GM12878 (cell line): Measurements from ENCODE around the gene TTLL4. TPM values are rescaled to one million over a fixed set of nuclear protein-coding genes. Genes with fewer than 3 reads are reported as not detected.

Experiments
- ATAC-seq: fragments of 200-7000 bp; cut with Tn5 transposase; 3 replicates; pipeline ENCODE4 v1.9.1; 2020; ENCODE audit warnings: mild to moderate bottlenecking, moderate library complexity
- BruUV-seq: library from RNA; stranded (reverse); fragments of 400-500 nt; replicated peaks from 2 replicates; lab custom pipeline; 2021; lab: Mats Ljungman, UMichigan
- CTCF ChIA-PET: fragments of 300-600 bp; sonication (Branson Sonifier 250); formaldehyde crosslinking; extraction: SDS; loops from one replicate; lab custom pipeline; 2021; ENCODE audit warnings: inconsistent platforms; lab: Yijun Ruan, JAX
- POLR2A ChIA-PET: fragments of 350-600 bp; formaldehyde crosslinking; extraction: SDS; loops from one replicate; lab custom pipeline; 2021; ENCODE audit warnings: inconsistent platforms; lab: Charles Lee
- RAD21 ChIA-PET: fragments of 300-600 bp; sonication (Branson Sonifier 250); formaldehyde crosslinking; loops from one replicate; lab custom pipeline; 2023; ENCODE audit warnings: antibody characterized with exemption; ENCODE audit not compliant: unreplicated experiment; lab: Charles Lee
- SMC1A ChIA-PET: fragments of 300-600 bp; sonication (Branson Sonifier 250); formaldehyde crosslinking; loops from one replicate; lab custom pipeline; 2023; ENCODE audit not compliant: unreplicated experiment, uncharacterized antibody; lab: Charles Lee
- DNase-seq: peaks from one replicate; pipeline ENCODE4 v3.0.0-alpha.2; 2011; ENCODE audit warnings: low read depth, low spot score
- FAIRE-seq: peaks from 3 replicates; lab custom pipeline; 2011; peaks lifted over from hg19 to GRCh38; lab: Jason Lieb, UNC
- H2AFZ ChIP-seq: 2 replicates; pipeline ENCODE4 v1.6.0; 2011; ENCODE audit warnings: low read depth, low read length, control low read depth; ENCODE audit not compliant: control insufficient read depth
- H3K27ac ChIP-seq: 2 replicates; pipeline ENCODE4 v1.5.1; 2011; ENCODE audit warnings: control low read depth; ENCODE audit not compliant: control insufficient read depth, insufficient read depth
- H3K27me3 ChIP-seq, 2 experiments: replicated peaks in 1 of 2; 2 replicates each; pipeline versions ENCODE4 v1.6.0 to v1.6.1; 2011; ENCODE audit warnings: low read length in 1 of 2; ENCODE audit not compliant: control insufficient read depth in 2 of 2, insufficient read depth in 2 of 2
- H3K36me3 ChIP-seq, 2 experiments: 2 replicates each; pipeline ENCODE4 v1.5.1; 2011; ENCODE audit warnings: low read length in 1 of 2; ENCODE audit not compliant: control insufficient read depth in 2 of 2, insufficient read depth in 2 of 2
- H3K4me1 ChIP-seq: 2 replicates; pipeline ENCODE4 v1.6.1; 2011; ENCODE audit warnings: mild to moderate bottlenecking, low read length, moderate library complexity, mixed read lengths; ENCODE audit not compliant: control insufficient read depth, insufficient read depth
- H3K4me2 ChIP-seq: 2 replicates; pipeline ENCODE4 v1.6.0; 2011; ENCODE audit warnings: control low read depth; ENCODE audit not compliant: control insufficient read depth, insufficient read depth
- H3K4me3 ChIP-seq: fragments of 200-600 bp; sonication (generic); 2 replicates; pipeline ENCODE4 v1.5.1; 2016
- H3K79me2 ChIP-seq: 2 replicates; pipeline ENCODE4 v1.6.0; 2011; ENCODE audit warnings: low read length; ENCODE audit not compliant: control insufficient read depth, insufficient read depth
- H3K9ac ChIP-seq: 2 replicates; pipeline ENCODE4 v1.8.0; 2011; ENCODE audit warnings: low read length, control low read depth, mixed read lengths; ENCODE audit not compliant: control insufficient read depth, insufficient read depth
- H3K9me3 ChIP-seq: replicated peaks from 3 replicates; pipeline ENCODE4 v1.5.1; 2011; ENCODE audit warnings: mild to moderate bottlenecking, low read length; ENCODE audit not compliant: control insufficient read depth, insufficient read depth
- H4K20me1 ChIP-seq: 2 replicates; pipeline ENCODE4 v1.6.0; 2011; ENCODE audit not compliant: control insufficient read depth, insufficient read depth
- ATF3 ChIP-seq: IDR thresholded peaks from 2 replicates; pipeline ENCODE4 v1.6.1; 2011; ENCODE audit warnings: low read depth, mild to moderate bottlenecking, low read length, moderate library complexity, borderline replicate concordance; ENCODE audit errors: extremely low read depth
- ATF7 ChIP-seq: fragments of 450-650 bp; IDR thresholded peaks from 2 replicates; pipeline ENCODE4 v1.6.1; 2016; ENCODE audit warnings: low read depth, mild to moderate bottlenecking
- BCLAF1 ChIP-seq: fragments of 450-650 bp; IDR thresholded peaks from 2 replicates; pipeline ENCODE4 v1.6.1; 2017; ENCODE audit warnings: antibody characterized with exemption, mild to moderate bottlenecking, moderate library complexity
- CREB1 ChIP-seq: IDR thresholded peaks from 2 replicates; pipeline ENCODE4 v1.6.1; 2012; ENCODE audit warnings: low read depth, mild to moderate bottlenecking, inconsistent platforms
- DPF2 ChIP-seq: fragments of 450-650 bp; IDR thresholded peaks from 2 replicates; pipeline ENCODE4 v1.6.1; 2017; ENCODE audit warnings: mild to moderate bottlenecking
- EED ChIP-seq: sonication (generic); IDR thresholded peaks from 2 replicates; pipeline ENCODE4 v1.6.1; 2016; ENCODE audit warnings: antibody characterized with exemption, low read depth
- ESRRA ChIP-seq: IDR thresholded peaks from 2 replicates; pipeline ENCODE4 v1.6.1; 2012; ENCODE audit warnings: mild to moderate bottlenecking, low read length, improper control_type of control experiment
- HDGF ChIP-seq: fragments of 450-650 bp; IDR thresholded peaks from 2 replicates; pipeline ENCODE4 v1.6.1; 2016; ENCODE audit warnings: antibody characterized with exemption
- IRF4 ChIP-seq: IDR thresholded peaks from 2 replicates; pipeline ENCODE4 v1.6.1; 2011; ENCODE audit warnings: low read depth, low read length
- KDM1A ChIP-seq: fragments of 200-600 bp; sonication (generic); IDR thresholded peaks from 2 replicates; pipeline ENCODE4 v1.6.1; 2016; ENCODE audit warnings: borderline replicate concordance
- PML ChIP-seq: IDR thresholded peaks from 2 replicates; pipeline ENCODE4 v1.6.1; 2012; ENCODE audit warnings: low read length, inconsistent platforms
- RAD51 ChIP-seq: fragments of 450-650 bp; IDR thresholded peaks from 2 replicates; pipeline ENCODE4 v1.6.1; 2016; ENCODE audit warnings: moderate library complexity, mild to moderate bottlenecking, inconsistent platforms
- RELA ChIP-seq: fragments of 450-650 bp; IDR thresholded peaks from 2 replicates; pipeline ENCODE4 v1.8.0; 2014; ENCODE audit warnings: borderline replicate concordance; ENCODE audit not compliant: partially characterized antibody
- SMARCA5 ChIP-seq: fragments of 450-650 bp; IDR thresholded peaks from 2 replicates; pipeline ENCODE4 v1.6.1; 2017; ENCODE audit warnings: mild to moderate bottlenecking
- SRF ChIP-seq, 2 experiments: IDR thresholded peaks; 2 replicates each; pipeline ENCODE4 v1.6.1; 2011; ENCODE audit warnings: low read depth in 2 of 2, low read length in 2 of 2, mild to moderate bottlenecking in 1 of 2, moderate library complexity in 1 of 2
- STAT3 ChIP-seq: IDR thresholded peaks from 2 replicates; pipeline ENCODE4 v1.6.1; 2011; ENCODE audit warnings: low read depth, low read length, improper control_type of control experiment
- SUPT20H ChIP-seq: IDR thresholded peaks from 2 replicates; pipeline ENCODE4 v1.6.1; 2011; ENCODE audit warnings: low read depth, mild to moderate bottlenecking, low read length, moderate library complexity, borderline replicate concordance; ENCODE audit not compliant: control insufficient read depth
- SUZ12 ChIP-seq: fragments of 200-600 bp; sonication (generic); IDR thresholded peaks from one replicate; pipeline ENCODE4 v1.6.1; 2018; ENCODE audit warnings: antibody characterized with exemption, mild to moderate bottlenecking; ENCODE audit not compliant: unreplicated experiment
- ZNF274 ChIP-seq: IDR thresholded peaks from one replicate; pipeline ENCODE4 v1.8.0; 2011; ENCODE audit not compliant: insufficient read length, insufficient read depth
- ZNF687 ChIP-seq: fragments of 450-650 bp; IDR thresholded peaks from 2 replicates; pipeline ENCODE4 v1.6.1; 2017; ENCODE audit warnings: mild to moderate bottlenecking, moderate library complexity
- WGBS: methylation state at CpG from one replicate; pipeline ENCODE4 v1.1.6; 2016; ENCODE audit warnings: low lambda C conversion rate; ENCODE audit not compliant: insufficient replicate concordance, insufficient coverage; ENCODE audit errors: missing lambda C conversion rate; 5-methylcytosine and 5-hydroxymethylcytosine counted together
- in situ Hi-C: fragments of 300-500 bp; cut with MboI; formaldehyde crosslinking; loops from 9 replicates; pipeline ENCODE4 v1.14.3; 2018; ENCODE audit warnings: mixed read lengths
- intact Hi-C: fragments of 100-400 bp; cut with micrococcal nuclease; formaldehyde crosslinking; loops from one replicate; pipeline ENCODE4 v1.14.2; 2022; ENCODE audit not compliant: unreplicated experiment
- polyA plus RNA-seq, 11 experiments: library from polyadenylated mRNA; depleted of rRNA in 4 of 11; unstranded in 6 of 11; stranded (reverse) in 5 of 11; fragments of >200 nt; fragmentation: Nextera tagmentation in 4 of 11; fragmentation: Illumina TruSeq in 1 of 11; extraction: Ambion mirVana in 4 of 11; extraction: Trizol in 1 of 11; gene quantifications; 1 replicate in 1 of 11; 2 replicates in 10 of 11; pipeline versions ENCODE4 v1.2.1 to v1.2.3, GENCODE V29; 2011 to 2016; ENCODE audit warnings: inconsistent platforms in 2 of 11, missing spikeins in 2 of 11, low read depth in 1 of 11
- total RNA-seq, 4 experiments: library from RNA; depleted of rRNA in 3 of 4; stranded (reverse); fragments of >200 nt in 3 of 4; fragmentation: Illumina TruSeq in 1 of 4; extraction: Trizol in 1 of 4; gene quantifications; 2 replicates each; pipeline versions ENCODE4 v1.2.1 to v1.2.3, GENCODE V29; 2013 to 2021

Gene TTLL4
- total and polyA plus RNA-seq, 10 of the 15 experiments (the other 5 are each of a cell fraction or from before 2014, with no cell fraction given) = 16.6 to 63.1 (median 32.9) TPM

GRCh38 chr2:218662377-218662776, 48.3 kb upstream of the TTLL4 start:
- WGBS = 91% methylated on average over 7 of the region's 7 CpGs
- no peaks in the 10 kb centered on the region for H3K9me3 ChIP-seq
- POLR2A ChIA-PET = no interaction called here
- H3K36me3 ChIP-seq = peaks cover 24 to 29% of the 10 kb centered on the region in 2 experiments; a peak in 3 of 4 replicates
- no peaks in the 10 kb centered on the region for H4K20me1 ChIP-seq
- no peak for TF ChIP-seq RELA
- TF ChIP-seq SUPT20H = no peak
- no peak for TF ChIP-seq EED
- no peak for TF ChIP-seq ATF7
- TF ChIP-seq CREB1 = no peak
- TF ChIP-seq RAD51 = no peak
- no peak for TF ChIP-seq ZNF274
- TF ChIP-seq DPF2 = no peak
- TF ChIP-seq SMARCA5 = no peak
- TF ChIP-seq KDM1A = no peak
- TF ChIP-seq PML = no peak
- no peak for TF ChIP-seq SUZ12
- no peak for TF ChIP-seq IRF4
- no peak for TF ChIP-seq BCLAF1
- no peak for TF ChIP-seq SRF (IDR thresholded peaks at IDR 0.05; ENCODE audit: low read depth in 2 of 2, low read length in 2 of 2)
- no peak for TF ChIP-seq ZNF687
- no peak for TF ChIP-seq HDGF
- TF ChIP-seq ESRRA = no peak
- no peak for TF ChIP-seq STAT3
- no peak for TF ChIP-seq ATF3
- TF ChIP-seq, all 136 proteins: peak for 0
- no peak overlapping the region for H2AFZ ChIP-seq
- in situ Hi-C loops = loop anchor here (5.0 kb wide), 1 partner anchor 185 kb away; no protein-coding TSS in a partner anchor
- H3K27ac ChIP-seq = no peak overlapping the region
- intact Hi-C loops = no loop called here
- no peak overlapping the region for H3K4me3 ChIP-seq
- SMC1A ChIA-PET = interaction anchor here (1.3 kb wide), 1 partner anchor 40 kb away, joined by 4 read pairs; no protein-coding TSS in a partner anchor
- H3K9ac ChIP-seq = no peak overlapping the region
- H3K4me2 ChIP-seq = no peak overlapping the region
- DNase-seq = no peak
- H3K79me2 ChIP-seq = peaks cover 25% of the 10 kb centered on the region
- ATAC-seq = no peak
- CTCF ChIA-PET = no interaction called here
- H3K4me1 ChIP-seq = peaks cover 18% of the 10 kb centered on the region
- H3K27me3 ChIP-seq = no peaks in the 10 kb centered on the region
- BruUV-seq = no TSS peak
- FAIRE-seq = no peak
- RAD21 ChIA-PET = no interaction called here
